Kidney glomerular epithelial cell (primary cell): ENCODE results near the gene FHIT.

Experiments
- DNase-seq: peaks from one replicate; lab custom pipeline; 2025; lab: John Stamatoyannopoulos, UW

The FHIT gene

DNA sequence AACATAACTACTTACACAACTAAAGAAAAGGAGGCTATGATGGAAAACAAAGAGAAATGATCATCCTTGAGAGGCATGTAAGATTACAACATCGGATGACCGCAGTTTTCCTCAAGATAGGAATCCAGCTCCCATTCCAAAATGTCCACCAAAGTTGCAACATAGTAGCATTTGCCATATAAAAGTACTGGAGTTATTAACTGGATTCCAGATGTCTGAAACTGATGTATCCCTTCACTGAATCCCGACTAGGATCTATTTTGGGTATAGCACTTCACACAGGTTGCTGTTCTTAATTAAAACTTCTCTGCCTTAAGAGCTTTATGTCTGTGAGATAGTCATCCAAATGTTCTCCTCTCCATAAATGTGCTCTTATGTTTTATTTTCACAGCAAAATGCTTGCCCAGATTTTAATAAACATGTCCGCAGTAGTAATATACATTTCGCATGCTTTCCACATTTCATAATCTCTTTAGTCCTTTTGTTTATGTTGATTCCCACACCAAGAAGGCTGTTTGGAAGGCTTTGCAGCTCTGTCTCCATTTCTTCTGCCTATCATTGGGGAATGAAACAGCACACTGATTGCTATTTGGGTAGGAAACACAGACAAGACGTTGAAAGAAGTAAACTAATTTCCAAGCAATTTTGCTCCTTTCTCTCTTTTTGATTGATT, 1484.9 kb downstream of the FHIT start:
- DNase-seq: no peak

DNA sequence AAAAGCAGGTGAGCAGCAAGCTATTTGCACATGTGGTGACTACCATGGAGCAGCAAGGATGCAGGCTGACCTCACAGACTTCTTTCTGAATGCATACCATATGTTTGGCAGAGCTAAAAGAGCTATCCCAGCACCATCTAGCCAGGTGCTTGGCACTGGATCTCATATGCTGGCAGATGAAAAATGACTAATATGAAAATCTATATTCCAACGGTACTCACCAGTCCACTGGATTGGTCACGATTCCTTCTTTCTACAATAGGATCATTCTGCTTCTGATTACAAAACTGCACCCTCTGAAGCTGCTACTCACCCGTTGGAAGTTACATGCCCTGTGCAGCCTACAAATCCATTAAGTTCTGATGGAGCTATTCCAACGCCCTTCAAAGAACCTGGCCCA, 1487.1 kb downstream of the FHIT start:
- DNase-seq: no peak

DNA sequence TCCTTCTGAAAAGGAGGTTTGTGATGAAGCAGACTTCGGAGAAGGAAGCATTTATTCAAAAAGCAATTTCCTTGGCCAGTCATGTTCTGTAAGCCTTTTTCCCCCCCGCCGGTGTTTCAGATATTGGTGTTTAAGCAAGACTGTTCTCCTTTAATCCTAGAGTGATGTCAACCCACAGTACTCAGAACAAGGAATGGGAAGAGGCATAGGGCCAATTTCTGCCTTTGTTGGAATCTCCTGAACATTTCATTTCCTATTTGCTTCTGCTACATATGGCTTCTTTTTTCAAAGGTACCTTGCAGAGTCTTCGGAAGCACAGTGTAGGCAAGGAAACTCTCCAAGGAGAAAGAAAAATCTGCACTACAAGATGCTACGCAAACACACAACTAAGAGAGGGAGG, 1488.3 kb downstream of the FHIT start:
- DNase-seq: no peak

DNA sequence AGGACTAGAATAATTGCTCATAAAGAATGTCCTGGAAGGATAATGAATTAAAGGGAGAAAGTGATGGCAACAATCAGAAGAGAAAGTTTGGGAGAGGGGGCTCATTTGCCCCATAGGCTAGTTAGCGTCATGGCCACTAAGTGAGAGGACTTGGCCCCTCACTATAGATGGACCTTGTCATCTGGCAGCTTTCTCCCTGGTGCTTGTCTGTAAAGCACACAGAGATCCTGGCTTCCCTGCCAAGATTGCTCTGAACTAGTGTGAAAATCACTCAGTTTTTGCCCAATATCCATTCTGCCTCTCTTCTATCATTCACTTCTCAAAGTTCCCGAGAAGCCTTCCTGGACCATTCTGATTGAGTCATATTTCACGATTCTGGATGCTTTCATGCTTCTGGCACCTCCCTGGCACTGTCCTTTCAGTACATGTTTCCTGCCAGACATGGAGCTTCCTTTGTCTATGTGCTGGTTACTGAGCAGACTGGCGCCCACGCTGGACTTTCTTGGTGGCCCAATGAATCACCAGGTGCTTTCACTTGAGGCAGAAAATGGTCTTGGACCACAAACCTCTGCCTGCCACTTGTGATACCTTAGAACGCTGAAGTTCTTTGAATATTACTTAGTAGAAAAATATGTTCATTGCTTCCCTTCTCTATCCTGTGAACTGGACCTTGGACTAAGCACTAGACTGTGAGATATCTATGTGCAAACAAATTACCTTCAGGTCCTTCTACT, 1491.8 kb downstream of the FHIT start:
- DNase-seq: no peak

DNA sequence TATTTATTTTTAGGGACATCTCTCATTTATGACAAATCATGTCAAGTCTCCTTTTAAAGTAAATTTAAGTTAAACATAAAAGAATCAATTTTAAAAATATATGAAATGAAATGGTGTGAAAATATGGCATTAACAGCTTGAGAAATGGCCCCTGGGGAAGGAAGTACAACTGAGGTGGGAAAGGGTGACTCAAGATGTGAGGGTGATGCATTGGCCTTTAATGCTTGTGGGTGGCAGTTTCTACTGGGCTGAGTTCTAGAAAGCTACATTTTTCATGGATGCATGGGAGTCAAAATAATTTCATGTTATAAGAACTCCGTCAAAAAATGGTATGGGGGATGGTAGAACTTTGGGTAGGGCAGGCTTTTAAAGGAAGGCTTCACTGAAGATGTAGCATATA, 1492.6 kb downstream of the FHIT start:
- DNase-seq: no peak

DNA sequence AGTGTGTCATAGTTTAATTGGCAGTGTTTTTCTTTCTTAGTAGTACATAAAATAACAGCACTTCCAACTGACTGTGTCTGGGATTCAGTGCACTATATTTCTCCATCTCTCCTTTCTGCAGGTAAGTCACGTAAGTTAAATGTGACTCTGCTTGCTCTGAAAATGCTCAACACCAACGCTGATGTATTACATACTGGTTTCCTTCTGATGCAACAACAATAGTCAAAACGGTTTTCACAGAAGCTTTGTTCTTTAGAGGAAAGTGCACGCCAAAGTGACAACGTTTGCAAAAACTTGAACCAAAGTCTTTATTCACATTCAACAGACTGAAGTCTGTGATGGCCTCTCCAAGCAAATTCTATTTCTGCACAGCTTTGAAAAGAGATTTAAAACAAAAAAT, 1494.3 kb downstream of the FHIT start:
- no peak for DNase-seq

DNA sequence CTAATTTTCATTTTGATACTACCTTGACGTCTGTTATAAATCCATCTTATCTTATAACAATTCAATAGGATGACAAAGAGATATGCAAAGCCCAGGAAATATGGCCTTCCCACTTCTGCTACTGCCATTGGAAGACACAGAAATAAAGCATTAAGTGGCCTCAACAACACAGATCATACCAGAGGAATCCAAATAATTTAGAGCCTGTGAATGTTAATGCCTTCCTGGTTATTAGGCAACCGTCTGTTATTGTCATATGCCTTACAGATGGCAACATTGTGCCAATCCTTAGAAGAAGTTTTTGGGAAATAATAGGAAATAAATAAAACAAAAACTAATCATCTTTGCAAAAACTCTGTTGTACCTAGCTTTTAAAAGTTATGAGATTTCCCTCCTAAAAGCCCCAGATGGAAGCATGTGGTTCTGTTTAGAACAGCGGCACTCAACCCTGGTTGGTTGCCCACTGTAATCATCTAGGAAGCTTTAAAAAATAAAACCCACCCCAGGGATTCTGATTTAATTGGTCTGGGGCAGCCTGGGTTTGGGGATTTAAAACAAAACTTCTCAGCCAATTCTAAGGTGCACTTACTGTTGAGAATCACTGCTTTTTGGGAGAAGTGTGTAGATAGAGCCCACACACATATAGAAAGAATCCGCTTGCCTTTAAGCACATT, 1496.7 kb downstream of the FHIT start:
- no peak for DNase-seq

DNA sequence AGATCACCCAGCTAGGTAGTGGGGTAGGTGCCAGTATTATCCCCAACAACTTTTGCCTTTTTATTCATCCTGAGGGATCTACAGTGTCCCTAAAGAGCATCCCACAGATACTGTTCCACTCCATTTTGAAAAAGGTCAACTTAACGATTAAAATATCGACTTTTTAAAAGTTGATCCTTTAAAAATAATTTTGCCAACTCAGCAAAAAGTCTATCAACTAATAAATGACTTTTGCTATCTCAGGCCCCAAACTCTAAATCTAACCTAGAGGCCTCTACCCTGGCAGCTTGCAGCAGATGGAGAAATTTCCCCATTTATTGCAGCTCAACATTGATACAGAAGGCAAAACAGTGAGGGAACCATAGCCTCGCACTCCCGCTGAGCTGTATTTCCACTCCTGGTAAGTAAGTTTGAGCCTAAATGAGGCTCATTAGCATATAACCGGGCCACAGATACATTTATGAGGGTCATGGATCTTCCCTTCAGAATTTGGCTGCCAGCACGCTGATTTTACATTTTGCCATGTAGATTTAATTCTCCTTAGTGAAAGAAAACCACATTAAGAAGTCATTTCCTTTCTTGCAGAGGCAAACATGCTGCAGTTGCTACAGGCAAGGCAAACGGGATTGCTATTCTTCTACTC, 1497.3 kb downstream of the FHIT start:
- DNase-seq: no peak

DNA sequence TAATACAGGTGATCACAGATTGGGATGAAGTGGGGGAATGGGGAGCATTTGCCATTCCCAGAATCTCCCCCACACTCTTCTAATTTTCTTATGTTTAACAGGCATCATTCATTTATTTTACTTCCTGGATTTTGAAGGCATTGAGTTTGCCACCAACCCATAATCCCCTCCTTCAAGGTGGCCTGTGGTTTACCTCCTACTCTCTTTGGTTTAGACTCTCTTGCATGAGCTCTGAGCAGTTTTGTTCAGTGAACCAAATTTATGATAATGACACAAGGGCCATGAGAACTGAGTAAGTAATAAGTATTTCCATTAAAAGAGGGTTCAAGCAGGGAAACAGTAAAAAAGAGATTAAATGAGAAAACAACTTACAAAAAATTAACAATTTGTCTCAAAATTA, 1498.3 kb downstream of the FHIT start:
- DNase-seq: no peak

DNA sequence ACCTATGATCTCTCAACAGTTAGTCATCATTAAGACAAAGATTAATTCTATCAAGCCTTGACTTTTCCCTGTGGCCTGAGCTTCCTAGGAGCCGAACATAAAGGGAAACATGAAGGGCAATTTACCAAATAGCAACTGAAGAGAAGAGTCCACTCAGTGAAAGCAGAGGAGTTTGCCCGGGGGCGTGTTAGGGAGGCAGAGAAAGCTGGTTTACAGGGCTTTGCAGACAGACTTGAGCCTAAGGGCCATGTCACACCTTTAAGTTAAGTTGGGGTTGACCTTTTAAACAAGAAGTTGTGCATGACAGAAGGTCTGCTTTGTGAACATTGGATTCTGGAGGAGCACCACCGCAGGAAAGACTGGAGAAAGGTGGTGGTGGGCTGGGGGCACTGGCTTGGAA, 1499.6 kb downstream of the FHIT start:
- DNase-seq: no peak

DNA sequence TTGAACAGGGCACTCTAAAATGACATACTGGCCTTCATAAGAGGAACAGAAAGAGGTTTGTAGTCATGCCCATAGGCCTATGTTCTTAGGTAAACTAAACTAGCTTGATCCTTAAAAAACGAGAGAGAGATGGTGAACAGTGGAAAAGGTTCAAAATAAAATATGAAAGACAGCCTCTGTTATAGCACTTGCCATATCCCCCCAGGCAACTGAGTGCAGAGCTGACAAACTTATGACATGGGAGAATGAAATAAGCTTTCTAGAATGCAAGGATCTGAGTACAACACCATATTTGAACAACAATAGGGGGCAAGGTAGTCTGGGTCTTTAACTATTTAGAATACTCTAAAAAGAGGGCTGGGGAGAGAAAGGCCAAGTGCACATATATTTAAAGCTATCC, 1500.9 kb downstream of the FHIT start:
- no peak for DNase-seq

DNA sequence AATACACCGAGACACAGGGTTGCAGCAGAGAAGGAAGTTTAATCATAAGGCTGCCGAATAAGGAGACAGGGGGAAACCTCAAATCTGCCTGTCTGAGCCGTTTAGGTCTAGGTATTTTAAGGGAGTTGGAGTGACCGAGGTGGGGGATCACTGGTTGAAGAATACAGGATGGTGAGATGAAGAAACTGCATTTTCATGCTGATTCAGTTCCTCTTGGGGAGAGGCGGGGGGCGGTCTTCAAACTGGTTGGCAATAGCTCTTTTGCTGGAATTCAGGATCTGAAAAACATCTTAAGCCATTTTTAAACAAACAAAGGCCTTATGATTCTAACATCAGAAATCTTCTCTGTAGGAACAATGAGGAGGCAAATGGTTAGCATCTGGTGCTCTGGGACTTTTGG, 1502.0 kb downstream of the FHIT start:
- no peak for DNase-seq

DNA sequence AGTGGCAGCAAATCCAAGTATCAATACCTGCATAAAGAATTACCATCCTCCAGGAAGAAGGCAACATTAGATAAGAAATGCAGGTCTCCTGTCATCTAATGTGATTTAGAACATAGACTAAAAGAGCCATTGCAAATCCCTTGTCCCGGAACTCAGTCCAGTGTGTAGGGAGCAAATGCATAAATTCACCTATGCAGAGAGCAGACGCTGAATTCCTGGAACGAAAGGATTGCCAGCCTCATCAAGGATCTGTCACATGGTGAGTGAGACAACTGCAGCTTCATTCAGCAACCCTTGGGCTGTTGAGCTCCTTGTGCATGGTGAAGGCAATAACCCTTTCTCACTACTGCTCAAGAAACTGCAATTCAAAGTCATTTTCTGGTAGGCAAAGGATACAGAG, 1504.7 kb downstream of the FHIT start:
- DNase-seq: no peak

DNA sequence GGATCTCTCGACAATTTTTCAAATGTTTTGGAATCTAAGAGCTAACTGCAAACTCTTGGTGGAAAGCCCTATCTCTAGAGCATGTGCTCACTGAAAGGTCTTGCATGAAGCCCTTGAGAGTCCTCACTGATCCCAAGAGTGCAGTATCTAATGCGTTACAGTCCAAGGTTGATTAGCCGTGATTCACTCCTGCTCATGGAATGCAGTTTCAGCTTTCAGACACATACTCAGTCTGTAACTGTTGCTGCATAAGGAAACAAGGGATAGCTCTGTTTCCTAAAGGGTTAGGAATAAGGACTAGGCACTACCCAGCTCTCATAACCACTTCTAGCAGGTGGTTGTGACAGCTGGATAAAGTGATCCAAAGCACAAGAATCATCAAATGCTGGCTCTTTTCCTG, 1514.0 kb downstream of the FHIT start:
- peak; percentile 16 for DNase-seq

DNA sequence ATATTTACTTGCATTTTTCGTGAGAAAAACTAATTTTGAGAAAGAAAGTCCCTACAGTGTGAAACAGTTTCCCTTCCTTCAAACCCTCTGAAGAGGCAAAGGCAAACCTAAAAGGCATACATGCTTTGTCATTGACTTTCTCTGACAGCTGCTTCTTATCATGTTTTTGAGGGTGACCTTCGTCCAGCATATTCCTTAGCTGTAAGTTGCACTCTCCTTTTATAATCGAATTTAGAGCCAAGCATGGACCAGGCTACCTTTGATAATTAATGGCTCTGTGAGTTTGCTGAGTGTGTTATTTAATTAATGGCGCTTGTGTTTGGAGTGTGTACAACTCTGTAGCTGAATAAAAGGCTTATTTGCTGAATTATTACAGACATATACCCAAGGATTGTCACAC, 1517.2 kb downstream of the FHIT start:
- DNase-seq: no peak

DNA sequence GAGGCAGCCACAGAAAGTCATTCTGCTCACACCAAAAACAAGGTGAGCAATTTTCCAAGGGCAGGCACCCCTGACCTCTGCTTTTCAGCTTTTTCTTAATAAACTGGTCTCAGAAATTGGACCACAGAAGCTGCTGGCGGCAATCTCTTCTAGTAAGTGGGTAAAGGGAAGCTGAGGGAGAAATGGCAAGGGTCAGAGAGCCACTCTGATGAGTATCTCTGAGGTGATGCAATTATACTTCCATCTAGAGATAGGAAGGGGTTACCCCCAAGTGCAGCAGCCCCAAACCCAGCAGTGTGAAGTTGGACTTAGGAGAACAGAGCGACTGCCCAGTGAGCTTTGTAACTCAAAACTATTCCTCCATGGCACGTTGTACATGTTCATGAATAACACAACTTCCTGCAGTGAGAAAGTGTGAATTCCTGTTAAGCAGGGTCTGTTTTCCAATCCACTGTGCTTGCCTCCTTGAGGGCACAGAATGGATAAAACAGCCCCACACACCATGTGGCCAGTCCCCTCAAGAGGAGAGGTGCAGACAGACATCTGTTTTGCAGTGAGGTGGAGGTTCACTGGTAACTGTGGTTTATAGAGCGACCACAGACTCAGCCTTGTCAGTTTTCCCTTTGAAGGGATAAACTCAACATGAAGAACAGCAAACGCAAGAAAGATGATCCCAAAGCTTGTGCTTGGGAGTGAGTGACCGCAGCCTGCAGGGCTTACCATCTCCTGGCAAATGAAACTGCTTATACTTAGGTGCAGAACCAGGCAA, 1518.0 kb downstream of the FHIT start:
- DNase-seq: no peak

DNA sequence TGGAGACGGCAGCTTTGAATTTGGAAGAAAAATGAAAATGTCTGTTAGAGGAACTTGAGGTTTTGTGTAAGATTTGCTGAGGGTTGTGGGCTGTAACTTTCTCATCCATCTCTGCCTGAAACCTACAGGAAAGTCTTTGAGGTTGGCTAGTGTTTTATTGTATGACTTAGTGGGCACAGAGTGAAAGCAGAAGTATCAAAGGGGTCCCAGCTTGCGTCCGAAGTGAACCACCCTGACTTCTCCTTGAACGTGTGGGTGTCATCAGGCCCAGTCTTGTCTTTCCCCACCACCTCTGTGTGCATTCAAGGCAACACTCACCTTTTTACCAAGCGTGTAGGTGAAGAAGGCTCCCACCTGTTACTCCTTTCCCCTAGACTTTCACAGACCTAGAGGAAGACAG, 1519.3 kb downstream of the FHIT start:
- no peak for DNase-seq

DNA sequence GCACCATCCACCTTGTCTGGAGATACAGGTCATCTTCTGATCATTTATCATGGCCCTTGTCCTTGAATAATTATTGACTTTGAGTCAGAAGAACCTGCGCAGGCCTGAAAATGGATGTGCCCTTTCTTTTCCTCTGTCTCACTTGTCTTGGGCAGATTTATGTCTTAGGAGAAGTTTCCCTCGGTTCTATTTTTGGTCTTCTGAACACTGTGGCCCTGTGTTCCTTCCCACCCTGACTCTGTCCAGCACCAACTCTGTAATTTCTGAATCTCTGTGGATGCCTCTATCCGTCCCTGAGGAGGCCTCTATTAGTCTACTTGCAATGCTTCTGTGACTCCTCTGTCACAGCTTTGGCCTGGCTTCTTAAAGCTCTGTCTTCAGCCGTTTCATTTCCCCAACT, 1520.7 kb downstream of the FHIT start:
- no peak for DNase-seq

DNA sequence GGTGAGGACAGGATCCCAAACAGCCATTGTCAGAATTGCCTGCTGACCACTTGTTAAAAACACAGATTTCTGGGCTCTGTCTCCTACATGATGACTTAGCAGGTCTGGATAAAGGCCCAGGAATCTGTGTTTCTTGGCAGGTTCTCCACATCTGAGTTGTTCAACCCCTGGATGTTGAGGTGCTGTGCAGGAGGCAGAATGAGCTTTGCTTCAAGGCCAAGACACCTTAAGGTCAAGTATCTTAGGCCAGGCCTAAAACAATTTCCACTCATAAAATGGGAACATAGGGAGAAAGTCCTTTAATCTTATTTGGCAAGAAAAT, 1522.7 kb downstream of the FHIT start:
- DNase-seq: no peak

DNA sequence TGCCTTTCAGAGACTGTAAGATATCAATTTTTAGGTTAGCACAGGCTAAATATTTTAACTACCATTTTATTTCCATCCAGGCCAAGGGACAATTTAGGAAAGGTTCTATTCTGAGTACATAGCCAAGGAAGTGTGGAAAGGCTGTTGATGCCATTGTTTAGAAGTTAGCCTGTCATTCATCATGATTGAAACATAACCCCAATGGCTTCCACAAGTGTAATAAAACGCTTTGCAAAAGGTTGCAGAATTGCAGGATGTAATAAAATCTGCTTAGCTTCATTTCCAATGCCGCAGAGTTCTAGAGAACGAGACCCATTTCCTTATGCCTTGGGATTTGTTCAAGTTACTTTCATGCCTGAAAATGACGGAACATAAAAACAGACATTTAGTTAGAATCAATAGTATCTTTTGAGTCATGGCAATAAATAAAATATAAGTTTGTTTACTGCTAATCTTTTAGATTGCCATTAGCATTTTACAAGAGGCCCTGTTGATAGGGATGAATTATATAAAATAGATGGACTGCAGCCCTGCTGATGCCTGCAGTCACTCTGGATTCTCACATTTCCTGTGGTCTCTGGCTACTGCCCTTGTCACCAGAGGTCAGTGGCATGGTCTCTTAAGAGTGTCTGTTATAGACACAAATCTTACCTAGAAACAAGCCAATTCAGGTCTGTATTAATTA, 1523.2 kb downstream of the FHIT start:
- DNase-seq: no peak

DNA sequence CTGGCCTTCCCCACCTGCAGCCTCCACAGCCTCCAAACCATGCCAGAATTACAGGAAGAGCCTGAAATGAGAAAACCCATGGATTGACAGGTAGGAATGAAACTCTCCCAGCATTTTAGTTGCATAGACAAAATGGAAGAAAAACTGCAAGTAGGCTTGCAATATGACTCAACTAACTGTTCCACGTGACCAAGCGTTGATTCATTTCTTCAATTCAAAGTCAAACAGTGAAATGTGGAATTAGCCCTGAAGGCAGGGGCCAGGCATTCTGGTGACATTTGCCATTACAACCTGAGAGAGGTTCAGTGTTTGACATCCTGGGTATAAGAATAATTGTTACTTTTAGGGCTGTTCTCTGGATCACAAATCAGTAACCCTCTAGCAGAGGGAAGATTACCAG, 1525.0 kb downstream of the FHIT start:
- DNase-seq: no peak

DNA sequence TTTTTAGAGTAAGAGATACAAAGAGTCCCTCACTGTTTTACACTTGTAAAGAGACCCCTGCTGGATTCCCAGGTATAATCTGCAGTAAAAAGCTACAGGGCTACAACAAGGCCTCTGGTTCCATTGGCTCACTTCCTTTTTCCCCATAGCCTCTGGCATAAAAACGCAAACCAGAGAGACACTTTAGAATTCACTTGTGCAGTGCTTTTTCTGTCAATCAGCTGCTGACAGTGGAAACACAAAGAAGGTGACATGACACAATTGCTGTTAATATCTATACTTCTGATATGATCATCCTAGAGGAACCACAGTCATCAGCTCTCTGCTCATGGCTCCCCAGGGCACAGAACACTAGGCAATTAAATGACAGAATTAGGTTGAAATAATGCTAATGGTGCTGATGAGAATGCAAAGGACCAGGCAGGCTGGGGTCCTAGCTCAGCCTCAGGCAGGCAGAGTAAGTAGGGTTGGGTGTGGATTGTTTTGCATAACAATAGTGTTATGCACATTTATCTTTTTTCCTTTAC, 1533.5 kb downstream of the FHIT start:
- no peak for DNase-seq
